DND-41 (cell line): ENCODE data around the gene MEIS1.

Experiments
- ATAC-seq: fragments of 200-7000 bp; cut with Tn5 transposase; 3 replicates; pipeline ENCODE4 v1.9.1; 2021; ENCODE audit warnings: low read depth; ENCODE audit not compliant: insufficient read depth
- DNase-seq: peaks from one replicate; pipeline ENCODE4 v3.0.0-alpha.2; 2020
- H2AFZ ChIP-seq: 2 replicates; pipeline ENCODE4 v1.6.0; 2012; ENCODE audit warnings: low read depth, low read length
- H3K27ac ChIP-seq: 2 replicates; pipeline ENCODE4 v1.5.1; 2012; ENCODE audit warnings: low read length, inconsistent platforms
- H3K27me3 ChIP-seq: fragments of 200-600 bp; sonication (generic); 2 replicates; pipeline ENCODE4 v1.6.0; 2012; ENCODE audit warnings: low read length, mild to moderate bottlenecking, inconsistent platforms; ENCODE audit not compliant: insufficient read depth, poor library complexity
- H3K36me3 ChIP-seq: 2 replicates; pipeline ENCODE4 v1.5.1; 2012; ENCODE audit warnings: low read length, inconsistent platforms; ENCODE audit not compliant: insufficient read depth
- H3K4me1 ChIP-seq: 2 replicates; pipeline ENCODE4 v1.5.1; 2012; ENCODE audit warnings: mild to moderate bottlenecking, low read length; ENCODE audit not compliant: insufficient read depth
- H3K4me2 ChIP-seq: 2 replicates; pipeline ENCODE4 v1.6.0; 2012; ENCODE audit warnings: mild to moderate bottlenecking, moderate library complexity, low read length, inconsistent platforms; ENCODE audit not compliant: insufficient read depth
- H3K4me3 ChIP-seq, 2 experiments: fragments of 200-600 bp in 1 of 2; shearing (Covaris generic) in 1 of 2; 2 replicates each; pipeline ENCODE4 v1.5.1; 2012 to 2016; ENCODE audit warnings: inconsistent platforms in 2 of 2, low read length in 2 of 2, mild to moderate bottlenecking in 2 of 2, low read depth in 1 of 2, moderate library complexity in 1 of 2
- H3K79me2 ChIP-seq: 2 replicates; pipeline ENCODE4 v1.6.0; 2012; ENCODE audit warnings: low read length, inconsistent platforms; ENCODE audit not compliant: insufficient read depth
- H3K9ac ChIP-seq: 2 replicates; pipeline ENCODE4 v1.6.0; 2012; ENCODE audit warnings: low read depth, mild to moderate bottlenecking, inconsistent platforms, low read length, moderate library complexity
- H3K9me3 ChIP-seq: 2 replicates; pipeline ENCODE4 v1.5.1; 2012; ENCODE audit warnings: low read length, moderate library complexity, mild to moderate bottlenecking, inconsistent platforms; ENCODE audit not compliant: insufficient read depth, severe bottlenecking
- H4K20me1 ChIP-seq: 2 replicates; pipeline ENCODE4 v1.6.0; 2012; ENCODE audit warnings: low read length; ENCODE audit not compliant: insufficient read depth
- CTCF ChIP-seq: IDR thresholded peaks from 2 replicates; pipeline ENCODE4 v1.5.1; 2012; ENCODE audit warnings: borderline replicate concordance, low read length, moderate library complexity, mild to moderate bottlenecking; ENCODE audit not compliant: poor library complexity, severe bottlenecking; ENCODE audit errors: extremely low read depth
- EZH2 ChIP-seq: IDR thresholded peaks from 3 replicates; pipeline ENCODE4 v1.6.1; 2012; ENCODE audit warnings: borderline replicate concordance, low read depth, mild to moderate bottlenecking, moderate library complexity, low read length, inconsistent platforms; ENCODE audit not compliant: severe bottlenecking

Gene MEIS1

GRCh38 chr2:66585587-66585986, 150.7 kb downstream of the MEIS1 start:
- DNase-seq (no peak), ATAC-seq (no peak)
- H3K4me3 ChIP-seq: no peak overlapping the region
- H3K36me3 ChIP-seq: no peaks in the 10 kb centered on the region
- no peaks in the 10 kb centered on the region for H3K9me3 ChIP-seq
- no peaks in the 10 kb centered on the region for H3K4me1 ChIP-seq
- no peak overlapping the region for H3K4me2 ChIP-seq
- H3K79me2 ChIP-seq: no peaks in the 10 kb centered on the region
- no peak overlapping the region for H3K27ac ChIP-seq
- no peaks in the 10 kb centered on the region for H3K27me3 ChIP-seq
- no peak for TF ChIP-seq CTCF
- H3K9ac ChIP-seq: no peak overlapping the region
- no peak overlapping the region for H2AFZ ChIP-seq
- H4K20me1 ChIP-seq: no peaks in the 10 kb centered on the region

GRCh38 chr2:66587216-66587615, 152.3 kb downstream of the MEIS1 start:
- ATAC-seq: peak; percentile 49; the same call in 2 of the 3 replicates
- Histone ChIP-seq H2AFZ (no peak overlapping the region), H3K4me1 (no peaks in the 10 kb centered on the region), H3K27ac (no peak overlapping the region), H3K4me2 (no peak overlapping the region), H3K27me3 (no peaks in the 10 kb centered on the region), H3K4me3 (no peak overlapping the region), H3K79me2 (no peaks in the 10 kb centered on the region), H3K9ac (no peak overlapping the region), H3K36me3 (no peaks in the 10 kb centered on the region), H3K9me3 (no peaks in the 10 kb centered on the region), H4K20me1 (no peaks in the 10 kb centered on the region)
- no peak for TF ChIP-seq EZH2
- TF ChIP-seq CTCF: peak; percentile 32
- DNase-seq: peak; percentile 11

GRCh38 chr2:66594001-66594400, 159.1 kb downstream of the MEIS1 start:
- no peak overlapping the region for H3K4me3 ChIP-seq
- ATAC-seq: no peak
- H3K36me3 ChIP-seq: no peaks in the 10 kb centered on the region
- no peak overlapping the region for H3K9ac ChIP-seq
- no peaks in the 10 kb centered on the region for H3K9me3 ChIP-seq
- H3K79me2 ChIP-seq: no peaks in the 10 kb centered on the region
- no peak overlapping the region for H3K4me2 ChIP-seq
- H4K20me1 ChIP-seq: no peaks in the 10 kb centered on the region
- no peak overlapping the region for H3K27ac ChIP-seq
- H3K4me1 ChIP-seq: no peaks in the 10 kb centered on the region
- no peak for DNase-seq
- no peak for TF ChIP-seq EZH2
- no peak for TF ChIP-seq CTCF
- no peak overlapping the region for H2AFZ ChIP-seq
- H3K27me3 ChIP-seq: no peaks in the 10 kb centered on the region

- no peak for TF ChIP-seq EZH2
- no peaks in the 10 kb centered on the region for H3K27me3 ChIP-seq
- H3K79me2 ChIP-seq: no peaks in the 10 kb centered on the region
- H2AFZ ChIP-seq: no peak overlapping the region
- ATAC-seq: no peak
- H3K9me3 ChIP-seq: no peaks in the 10 kb centered on the region
- no peak overlapping the region for H3K27ac ChIP-seq
- H3K4me1 ChIP-seq: no peaks in the 10 kb centered on the region
- no peak overlapping the region for H3K9ac ChIP-seq
- H3K36me3 ChIP-seq: no peaks in the 10 kb centered on the region
- no peak overlapping the region for H3K4me2 ChIP-seq
- DNase-seq: no peak
- H4K20me1 ChIP-seq: no peaks in the 10 kb centered on the region
- no peak overlapping the region for H3K4me3 ChIP-seq
These were observed 160.6 kb downstream of the MEIS1 start for GRCh38 chr2:66595556-66595955.
